Activated CD4-positive, alpha-beta T cell treated with anti-CD3 and anti-CD28 coated beads, Interleukin-2, amount 50 U/mL, for 1 hour (primary cell): ENCODE measurements around the gene UBE2D2.
"Not testable (repeated sequence)": the region's sequence is repeated elsewhere in the genome, so short reads cannot be mapped to it uniquely, and the experiment has no call there.

Experiments used
- DNase-seq: peaks from one replicate; pipeline ENCODE4 v3.0.0-alpha.2; 2020

UBE2D2 gene

GRCh38 chr5:139560752-139561654, at the start of gene UBE2D2:
Gene UBE2D2, plus strand, starts transcription at chr5:139561339. Its CDS starts 453 bp downstream, at chr5:139561792.
- peak; percentile 98 for DNase-seq

- DNase-seq = no peak
Observed at GRCh38 chr5:139512786-139513390, 48.3 kb upstream of the UBE2D2 start.

- DNase-seq = peak; percentile 78
Observed at GRCh38 chr5:139513434-139513833, 47.7 kb upstream of the UBE2D2 start.

- DNase-seq = no peak
Observed at GRCh38 chr5:139513852-139514485, 47.2 kb upstream of the UBE2D2 start.

GRCh38 chr5:139514486-139514856, 46.7 kb upstream of the UBE2D2 start:
- DNase-seq = no peak

GRCh38 chr5:139517683-139518564, 43.2 kb upstream of the UBE2D2 start:
- DNase-seq = peak; percentile 89

- no peak for DNase-seq
Observed at GRCh38 chr5:139523635-139524445, 37.3 kb upstream of the UBE2D2 start.

GRCh38 chr5:139524446-139524845, 36.7 kb upstream of the UBE2D2 start:
- no peak for DNase-seq

- no peak for DNase-seq
Observed at GRCh38 chr5:139524940-139525585, 36.1 kb upstream of the UBE2D2 start.

- not testable (repeated sequence) for DNase-seq
Observed at GRCh38 chr5:139525586-139526308, 35.4 kb upstream of the UBE2D2 start.

- DNase-seq = not testable (repeated sequence)
Observed at GRCh38 chr5:139526309-139527089, 34.6 kb upstream of the UBE2D2 start.

GRCh38 chr5:139527090-139527470, 34.1 kb upstream of the UBE2D2 start:
- DNase-seq = not testable (repeated sequence)

GRCh38 chr5:139527896-139528467, 33.2 kb upstream of the UBE2D2 start:
- not testable (repeated sequence) for DNase-seq

- not testable (repeated sequence) for DNase-seq
Observed at GRCh38 chr5:139528695-139529094, 32.4 kb upstream of the UBE2D2 start.

GRCh38 chr5:139530079-139530478, 31.1 kb upstream of the UBE2D2 start:
- not testable (repeated sequence) for DNase-seq

GRCh38 chr5:139531772-139532169, 29.4 kb upstream of the UBE2D2 start:
- DNase-seq = no peak

GRCh38 chr5:139543423-139543991, 17.6 kb upstream of the UBE2D2 start:
- peak; percentile 38 for DNase-seq

- not testable (repeated sequence) for DNase-seq
Observed at GRCh38 chr5:139546593-139546992, 14.5 kb upstream of the UBE2D2 start.
